ENCODE data around the gene PDE4D.
"Not testable (repeated sequence)": the region's sequence is repeated elsewhere in the genome, so short reads cannot be mapped to it uniquely, and the experiment has no call there.

PDE4D gene

DNA sequence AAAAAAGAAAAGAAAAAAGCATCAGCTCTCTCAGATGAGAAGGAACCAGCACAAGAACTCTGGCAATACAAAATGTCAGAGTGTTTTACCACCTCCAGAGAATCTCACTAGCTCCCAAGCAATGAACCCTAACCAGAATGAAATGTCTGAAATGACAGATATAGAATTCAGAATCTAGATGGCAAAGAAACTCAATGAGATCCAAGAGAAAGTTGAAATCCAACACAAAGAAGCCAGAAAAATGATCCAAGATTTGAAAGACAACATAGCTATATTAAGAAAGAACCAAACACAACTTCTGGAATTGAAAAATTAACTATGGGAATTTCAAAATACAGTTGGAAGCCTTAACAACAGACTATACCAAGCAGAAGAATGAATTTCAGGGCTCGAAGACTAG is 396.3 kb downstream of the PDE4D start:
- no peak for FAIRE-seq

DNA sequence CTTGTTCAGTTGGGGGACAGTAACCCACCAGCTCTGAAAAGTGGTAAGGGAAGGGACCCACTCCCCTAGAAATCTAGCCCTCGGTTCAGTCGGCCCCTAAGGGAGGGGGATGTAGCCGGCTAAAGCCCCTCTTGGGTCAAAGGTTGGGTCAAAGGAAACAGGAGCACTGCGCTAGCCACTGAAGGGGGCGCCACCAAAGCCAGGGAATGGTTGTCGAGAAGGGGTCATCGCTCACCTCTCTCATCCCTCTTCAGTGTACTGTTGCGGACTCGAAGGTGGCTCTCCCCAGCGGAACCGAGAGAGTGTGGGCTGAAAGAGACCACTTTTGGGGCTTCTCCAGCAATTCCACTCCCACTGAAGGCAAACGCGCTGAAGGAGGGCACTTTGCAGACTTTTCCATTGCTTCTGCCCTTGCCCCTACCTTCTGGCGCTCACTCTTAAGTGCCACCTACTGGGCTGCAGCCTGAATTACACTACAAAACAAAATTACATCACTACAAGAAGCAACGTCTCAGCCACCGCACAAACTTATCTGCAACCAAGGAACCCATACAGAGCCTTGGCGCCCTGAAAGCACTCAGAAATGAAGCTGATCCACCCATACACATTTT is 396.9 kb downstream of the PDE4D start:
- FAIRE-seq = no peak

DNA sequence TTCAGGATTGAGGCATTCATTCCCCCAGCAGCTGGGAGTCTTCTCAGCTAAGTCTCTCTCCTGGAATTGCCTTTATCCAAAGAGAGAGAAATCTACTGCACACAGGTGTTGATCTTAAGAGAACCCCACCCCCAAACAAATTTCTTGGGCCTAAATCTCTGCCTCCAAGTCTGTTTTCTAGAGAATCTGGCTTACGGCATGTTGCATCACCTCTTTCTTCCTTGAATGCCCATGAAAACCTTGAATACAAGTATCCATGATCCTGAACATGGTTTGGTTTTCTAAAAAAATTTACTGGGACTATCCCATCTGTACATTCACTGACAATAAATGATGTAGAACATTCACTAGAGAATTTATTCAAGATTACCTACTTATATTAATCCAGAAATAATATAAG is 401.6 kb downstream of the PDE4D start:
- no peak for FAIRE-seq

DNA sequence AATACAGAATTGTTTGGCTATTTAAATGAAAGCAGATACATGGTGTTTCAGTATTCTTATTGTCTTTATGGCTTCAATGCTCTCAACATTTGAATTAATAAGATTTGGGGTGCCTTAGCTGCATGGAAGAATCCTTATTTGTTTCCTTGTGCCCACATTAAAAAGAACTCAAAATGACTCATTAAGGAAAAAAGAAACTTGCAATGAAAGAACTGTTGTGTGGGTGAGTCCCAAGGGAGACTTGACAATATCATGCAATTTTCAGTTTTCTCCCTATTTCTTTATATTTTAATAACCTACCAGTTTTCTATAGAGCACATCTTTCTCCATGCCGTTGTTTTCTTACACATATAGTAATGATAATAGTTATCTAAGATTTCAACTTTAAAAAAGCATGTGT is 404.0 kb downstream of the PDE4D start:
- FAIRE-seq = no peak

DNA sequence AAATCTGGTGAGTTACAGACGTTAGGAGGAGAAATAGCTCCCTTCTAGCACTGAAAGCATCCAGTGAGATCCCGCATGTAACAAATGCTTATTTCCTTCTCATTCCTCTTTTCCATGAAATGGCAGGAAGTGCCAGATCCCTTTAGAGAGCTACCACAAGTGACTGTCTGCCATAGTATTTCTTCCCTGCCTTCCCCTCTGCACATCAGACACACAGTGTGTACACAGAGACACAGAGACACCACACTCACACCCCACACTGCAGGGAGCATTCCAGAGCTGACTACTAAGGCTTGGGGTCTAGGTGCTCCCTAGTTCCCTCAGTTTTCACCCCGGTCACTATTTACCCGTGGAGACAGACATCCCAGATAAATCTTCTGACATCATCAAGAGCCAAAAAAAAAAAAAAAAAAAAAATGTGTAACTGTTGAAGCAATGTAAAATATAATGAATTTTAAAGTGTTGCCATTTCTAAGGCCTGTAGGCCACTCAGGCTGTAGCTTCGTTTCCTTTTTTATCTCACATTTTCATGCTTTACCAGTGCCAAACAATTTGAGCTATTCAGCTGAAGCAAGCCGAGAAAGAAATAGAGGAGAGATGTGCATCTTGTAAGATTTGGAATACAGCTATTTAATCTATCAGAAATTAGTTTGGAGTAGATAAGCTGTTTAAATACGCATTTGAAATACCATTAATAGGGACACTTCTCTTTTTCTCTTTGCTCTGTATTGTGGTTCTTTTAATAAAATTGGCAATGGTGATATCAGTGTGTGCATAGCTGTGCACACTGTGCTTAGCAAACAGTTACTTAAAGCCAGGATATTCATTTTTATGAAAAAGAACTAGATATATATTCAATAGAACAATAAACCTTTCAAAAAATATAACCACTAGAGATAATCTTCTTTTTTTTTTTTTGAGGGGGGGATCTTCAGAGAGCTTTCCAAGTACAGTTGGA is 405.5 kb downstream of the PDE4D start:
- FAIRE-seq = no peak

DNA sequence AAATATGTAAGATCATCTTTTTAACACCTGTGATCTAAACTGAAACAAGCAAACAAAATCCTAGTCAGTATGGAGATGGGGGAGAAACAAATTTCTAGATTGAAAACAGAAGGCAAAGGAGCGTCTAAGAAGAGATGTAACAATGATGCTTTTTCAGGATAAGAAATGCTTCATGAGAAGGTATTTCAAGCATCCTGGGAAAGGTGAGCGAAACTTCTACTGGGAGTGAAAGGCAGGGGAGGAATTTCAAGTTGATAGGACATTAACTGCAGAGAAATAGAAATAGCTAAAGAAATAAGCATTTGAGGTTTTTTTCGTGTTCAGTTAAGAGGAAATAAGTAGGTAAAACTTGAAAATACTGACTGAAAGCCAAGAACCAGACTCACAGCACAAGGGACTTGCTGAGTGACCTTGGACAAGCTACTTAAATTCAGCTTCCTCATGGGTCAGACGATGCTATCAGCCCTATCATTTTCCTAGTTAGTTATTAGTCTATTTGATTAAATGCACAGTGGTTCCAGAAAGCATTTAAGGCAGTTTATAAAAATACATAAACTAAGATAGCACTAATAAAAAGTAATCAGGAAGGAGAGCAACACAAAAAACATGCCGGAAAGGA is 406.3 kb downstream of the PDE4D start:
- no peak for FAIRE-seq

DNA sequence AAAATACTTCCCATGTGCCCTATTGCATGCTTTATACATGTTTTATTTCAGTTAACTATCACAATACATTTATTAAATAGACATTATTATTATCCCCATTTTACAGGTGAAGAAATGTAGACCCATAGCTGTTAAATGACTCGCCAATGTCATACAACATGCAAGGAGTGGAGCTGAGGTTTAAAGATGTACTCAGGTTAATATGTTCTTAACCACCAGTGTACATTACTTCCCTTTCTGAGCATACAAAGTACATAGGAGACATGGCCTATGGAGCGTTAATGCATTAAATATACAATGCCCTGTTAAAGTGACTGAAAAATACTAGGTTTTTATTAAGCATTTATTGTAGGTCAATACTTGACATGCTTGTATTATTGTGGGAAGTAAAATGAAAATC is 407.0 kb downstream of the PDE4D start:
- no peak for FAIRE-seq

DNA sequence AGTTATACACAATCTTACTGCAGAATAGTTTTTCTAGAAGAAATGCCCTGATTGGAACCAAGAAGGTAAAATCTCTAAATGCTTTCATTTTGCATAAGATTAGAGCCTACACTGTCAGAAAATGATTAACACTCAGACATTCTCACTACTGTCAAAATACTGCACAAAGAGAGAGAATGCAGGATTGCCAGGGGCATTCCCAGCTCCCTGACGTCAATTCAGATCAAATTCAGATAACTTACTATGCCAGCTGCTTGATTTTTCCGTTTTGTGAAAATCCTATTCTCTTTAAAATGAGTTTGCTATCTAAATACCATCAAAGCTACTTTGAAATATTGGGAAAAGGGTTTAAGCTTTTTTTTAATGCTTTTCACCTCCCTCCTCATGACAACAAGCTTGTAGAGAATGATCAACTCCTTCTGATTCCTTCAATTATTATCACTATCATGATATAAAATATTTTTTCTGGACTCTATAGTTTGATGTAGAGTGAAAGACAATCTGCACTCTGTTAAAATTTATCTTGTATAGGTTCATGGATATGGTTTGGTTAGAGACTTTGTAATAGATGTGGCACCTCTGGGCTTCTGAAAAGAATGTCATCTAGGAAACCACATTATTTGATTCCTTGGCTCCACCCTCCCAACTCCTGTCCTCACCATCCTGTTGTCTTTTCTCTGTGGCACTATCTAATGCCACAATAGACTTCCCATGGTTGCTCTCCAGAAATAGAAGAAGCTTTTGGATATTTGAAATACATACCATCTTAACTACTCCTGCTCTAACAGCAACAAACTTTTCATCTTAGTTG is 407.7 kb downstream of the PDE4D start:
- FAIRE-seq = no peak

DNA sequence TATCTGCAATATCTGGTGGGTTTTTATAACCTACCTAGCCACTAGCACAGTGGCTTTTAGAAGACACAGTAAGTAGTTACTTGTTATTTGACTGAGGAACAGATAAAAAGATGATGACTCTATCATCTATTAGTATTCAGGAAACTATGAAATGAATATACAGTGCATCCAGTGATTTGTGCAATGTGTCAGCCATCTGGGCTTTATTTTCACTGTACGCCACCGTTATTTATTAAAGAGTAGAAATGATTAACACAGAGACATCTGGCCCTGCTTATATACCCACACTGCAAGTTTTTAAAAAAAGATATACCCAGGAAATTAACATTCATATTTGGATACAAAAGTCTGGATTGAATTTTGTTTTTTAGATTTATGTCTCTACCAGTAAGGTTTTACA is 408.4 kb downstream of the PDE4D start:
- FAIRE-seq = no peak

DNA sequence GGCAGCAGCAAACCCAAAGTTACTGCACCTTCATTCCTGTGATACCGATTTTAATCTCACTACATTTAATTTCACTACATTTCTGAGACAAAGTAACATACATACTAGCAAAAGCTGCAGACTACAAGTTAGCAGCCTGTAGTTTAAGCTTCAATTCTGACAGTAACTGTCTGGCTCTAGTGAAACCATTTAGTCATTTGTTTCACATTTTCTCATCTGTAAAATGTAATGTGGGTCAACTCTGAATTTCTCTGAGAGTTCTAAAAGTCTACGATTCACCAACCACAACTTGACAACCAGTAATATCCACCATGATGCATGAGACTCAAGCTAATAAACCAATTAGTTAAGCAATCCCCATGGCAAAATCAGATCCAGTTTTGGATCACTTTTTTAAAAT is 408.9 kb downstream of the PDE4D start:
- FAIRE-seq = no peak

DNA sequence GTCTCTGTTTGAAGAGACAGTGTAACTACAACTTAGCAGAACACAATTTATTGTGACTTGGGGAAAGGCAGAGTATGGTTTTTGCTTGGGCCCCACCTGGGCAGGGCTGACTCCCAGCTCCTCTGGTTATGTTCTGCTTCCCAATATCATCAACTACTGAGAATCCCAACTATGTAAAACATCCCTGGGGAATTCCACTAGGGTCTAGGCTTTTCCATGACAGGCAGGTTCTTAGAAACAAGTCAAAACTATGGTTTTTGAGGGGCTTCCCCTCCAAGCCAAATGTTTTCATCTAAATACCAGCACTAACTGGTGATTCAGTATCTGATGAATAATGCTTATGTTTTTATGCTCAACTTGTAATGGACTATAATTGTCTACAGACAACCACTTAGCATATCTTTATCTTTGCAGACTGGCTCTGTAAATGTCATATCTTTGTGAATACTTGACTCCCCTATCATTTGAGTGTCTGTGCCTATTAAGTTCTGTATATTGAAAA is 409.5 kb downstream of the PDE4D start:
- FAIRE-seq = no peak

DNA sequence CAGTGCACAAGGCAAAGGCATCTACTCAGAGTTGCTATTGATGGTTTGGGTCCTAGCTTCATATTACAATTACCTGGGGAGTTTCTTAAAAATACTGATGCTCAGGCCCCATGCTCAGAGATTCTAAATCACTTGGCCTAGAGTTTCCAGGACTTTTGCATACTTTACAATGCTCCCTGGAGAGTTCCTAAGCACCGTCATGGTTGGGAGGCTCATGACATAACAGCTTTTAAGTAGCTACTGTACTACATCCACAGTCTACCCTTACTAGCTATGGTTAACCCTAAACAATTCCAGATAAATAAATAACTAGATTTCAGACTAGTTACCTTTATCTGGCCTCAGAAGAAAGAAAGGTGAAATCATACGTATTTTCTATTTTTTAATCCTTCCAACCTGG is 414.4 kb downstream of the PDE4D start:
- FAIRE-seq = no peak

DNA sequence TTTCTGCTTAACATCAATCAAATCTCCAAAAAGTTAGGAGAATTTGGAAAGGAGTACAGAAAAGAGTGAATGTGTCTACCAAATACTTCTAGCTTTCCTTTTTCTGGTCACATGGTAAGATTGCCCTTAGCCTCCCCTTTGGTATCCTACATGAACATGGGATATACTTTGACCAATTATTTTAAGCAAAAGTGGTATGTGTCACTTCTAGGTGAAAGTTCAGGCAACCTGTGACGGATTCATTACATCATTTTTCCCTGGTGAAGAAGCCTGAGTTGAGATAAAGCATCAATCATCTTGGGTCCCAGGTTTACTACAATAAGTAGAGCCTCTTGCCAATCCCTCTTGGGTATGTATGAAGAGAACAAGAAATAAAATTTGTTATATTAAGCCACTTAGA is 419.2 kb downstream of the PDE4D start:
- no peak for FAIRE-seq

DNA sequence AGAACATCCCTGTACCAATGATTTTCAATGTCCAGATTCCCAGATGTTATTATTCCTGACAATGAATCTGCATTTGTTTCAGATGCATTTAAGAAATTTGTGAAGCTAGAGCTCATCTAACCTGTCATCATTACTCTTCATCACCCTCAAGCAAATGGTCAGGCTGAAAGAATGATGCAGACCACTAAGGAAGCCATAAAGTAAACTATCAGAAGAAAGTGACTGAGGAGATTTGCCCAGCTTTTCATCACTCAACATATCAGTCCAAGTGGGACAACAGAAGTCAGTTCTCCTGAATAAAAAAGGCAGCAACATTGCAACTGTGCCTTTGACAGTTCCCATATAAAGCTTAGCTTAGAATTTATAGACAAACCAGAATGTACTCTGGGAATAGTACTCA is 419.9 kb downstream of the PDE4D start:
- FAIRE-seq = no peak

DNA sequence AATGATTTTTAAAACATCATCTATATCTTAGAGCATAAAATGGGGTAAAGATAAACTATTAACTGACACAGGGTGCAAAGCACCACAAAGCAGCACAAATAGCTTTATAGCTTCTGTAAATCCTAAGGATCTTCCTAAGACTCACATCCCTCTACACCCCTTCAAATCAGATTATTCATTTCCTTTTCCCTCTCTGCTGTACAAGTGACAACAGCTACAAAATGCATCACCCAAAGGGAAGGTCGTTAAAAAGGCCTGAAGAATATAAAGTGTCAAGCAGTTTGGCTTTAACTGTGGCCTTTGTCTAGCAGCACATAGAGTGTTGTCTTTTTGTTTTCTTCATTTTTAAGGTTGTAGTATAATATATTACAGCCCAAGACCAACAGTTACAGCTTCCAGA is 422.1 kb downstream of the PDE4D start:
- no peak for FAIRE-seq

DNA sequence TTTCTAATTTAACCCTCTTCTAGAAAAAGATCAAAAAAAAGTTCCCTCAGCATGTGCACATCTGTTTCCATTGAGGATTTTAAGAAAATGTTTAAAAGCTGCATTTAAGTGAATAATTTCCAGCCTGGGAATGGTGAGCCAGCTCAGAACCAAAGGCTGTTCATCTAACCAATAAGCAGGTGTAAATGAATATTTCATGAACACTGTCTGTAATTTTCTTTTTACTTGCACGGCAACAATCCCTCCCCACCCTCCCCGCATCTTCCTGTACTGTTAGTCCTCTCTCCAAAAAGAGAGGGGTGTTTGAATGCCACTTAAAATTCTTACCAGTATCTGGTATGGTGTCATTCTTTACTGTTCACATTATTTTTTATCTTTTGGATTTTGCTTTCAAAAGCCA is 425.6 kb downstream of the PDE4D start:
- no peak for FAIRE-seq

DNA sequence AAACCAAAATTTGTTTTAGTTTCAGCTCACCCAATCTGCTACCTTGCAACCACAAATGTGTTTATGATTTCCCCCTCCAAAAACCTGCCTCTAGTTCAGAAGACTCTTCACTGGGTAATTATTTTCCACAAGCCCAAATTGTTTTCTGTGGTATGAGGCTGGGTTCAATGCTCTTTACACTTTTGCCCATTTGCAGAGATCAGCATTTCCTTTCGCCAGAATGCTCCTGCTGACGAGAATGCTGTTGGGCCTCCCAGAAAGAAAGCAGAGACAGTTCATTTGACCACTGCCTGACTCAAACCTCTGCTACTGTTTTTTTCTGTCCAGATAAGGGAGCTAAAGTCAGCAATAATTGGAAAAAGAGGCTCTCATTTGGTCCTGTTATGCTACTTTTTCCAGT is 427.3 kb downstream of the PDE4D start:
- FAIRE-seq = no peak

DNA sequence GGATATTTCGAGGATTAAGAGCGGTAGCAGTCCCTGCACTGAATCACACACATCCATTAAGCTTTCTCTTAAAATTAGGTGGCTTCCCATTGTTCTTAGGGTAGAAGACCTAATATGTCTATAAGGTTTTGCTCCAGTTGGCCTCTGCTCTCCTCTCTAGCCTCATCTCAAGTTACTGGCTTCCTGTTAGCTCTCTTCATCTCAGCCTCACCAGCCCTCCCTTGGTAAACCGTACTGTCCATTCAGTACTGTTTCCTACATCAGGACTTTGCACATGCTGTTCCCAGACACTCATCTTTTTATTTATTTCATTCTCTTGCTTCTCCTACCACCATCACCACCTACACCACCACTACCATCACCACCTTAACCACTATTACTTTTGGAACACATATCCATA is 428.6 kb downstream of the PDE4D start:
- FAIRE-seq = no peak

DNA sequence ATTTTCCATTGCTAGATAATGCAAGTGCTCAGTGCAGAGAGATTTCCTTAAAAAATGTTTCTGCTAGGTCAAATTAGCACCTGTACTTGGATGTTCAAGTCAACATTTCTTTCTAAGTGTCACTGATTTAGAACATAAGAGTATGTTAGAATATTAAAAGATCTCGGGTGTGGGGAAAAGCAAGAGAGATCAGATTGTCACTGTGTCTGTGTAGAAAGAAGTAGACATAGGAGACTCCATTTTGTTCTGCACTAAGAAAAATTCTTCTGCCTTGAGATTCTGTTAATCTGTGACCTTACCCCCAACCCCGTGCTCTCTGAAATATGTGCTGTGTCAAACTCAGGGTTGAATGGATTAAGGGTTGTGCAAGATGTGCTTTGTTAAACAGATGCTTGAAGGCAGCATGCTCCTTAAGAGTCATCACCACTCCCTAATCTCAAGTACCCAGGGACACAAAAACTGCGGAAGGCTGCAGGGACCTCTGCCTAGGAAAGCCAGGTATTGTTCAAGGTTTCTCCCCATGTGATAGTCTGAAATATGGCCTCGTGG is 429.8 kb downstream of the PDE4D start:
- FAIRE-seq = not testable (repeated sequence)

DNA sequence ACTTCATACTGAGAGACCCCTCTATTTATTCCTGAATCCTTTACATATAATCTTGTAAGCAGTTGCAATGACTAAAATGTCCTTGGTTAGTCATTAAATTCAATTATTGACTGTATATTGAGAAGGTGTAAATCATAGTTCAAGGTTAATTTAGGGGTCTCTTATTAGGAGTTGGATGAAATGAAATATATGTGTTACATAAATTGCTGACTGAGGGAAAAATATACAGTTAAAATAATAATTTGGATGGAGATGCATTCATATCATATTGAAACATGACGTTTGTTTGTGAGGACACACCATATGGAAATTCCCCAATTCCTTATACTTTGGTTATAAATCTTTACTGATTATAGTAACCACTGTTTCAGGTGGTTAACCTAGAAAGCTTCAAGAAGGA is 430.6 kb downstream of the PDE4D start:
- FAIRE-seq = no peak

DNA sequence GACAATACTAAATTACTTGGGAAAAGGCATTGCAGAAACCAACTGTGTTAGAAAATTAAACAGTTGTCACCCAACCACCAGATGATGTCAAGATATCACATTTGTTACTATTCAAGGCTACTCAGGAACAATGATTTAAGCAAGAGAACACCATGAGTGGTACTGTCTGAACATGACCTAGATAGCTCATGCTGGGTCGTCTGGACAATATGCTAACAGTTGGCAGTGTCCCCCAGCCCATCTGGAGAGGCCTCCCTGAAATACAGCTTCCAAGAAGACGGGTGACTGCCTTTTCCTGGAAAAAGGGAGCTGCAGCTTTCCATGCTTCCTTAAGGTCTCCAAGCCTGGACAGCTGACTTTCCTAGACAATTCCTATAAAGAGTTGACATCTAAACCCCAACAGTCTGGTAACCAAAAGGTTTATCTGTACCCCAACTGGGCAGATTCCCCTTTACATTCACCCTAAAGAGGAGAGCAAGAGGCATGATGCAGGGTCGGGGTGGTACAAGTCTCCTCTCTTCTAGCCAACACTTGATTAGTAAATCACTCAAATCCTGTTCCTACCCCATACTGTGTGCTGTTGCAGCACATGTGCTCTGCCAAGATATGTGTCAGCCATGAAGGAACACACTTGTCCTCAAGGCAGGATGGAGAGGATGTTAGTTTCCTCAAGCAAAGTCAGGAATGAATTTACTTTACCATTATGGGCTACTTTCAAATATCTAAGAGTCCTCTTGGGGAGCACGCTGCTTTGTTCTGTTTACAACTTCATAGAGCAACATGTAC is 433.0 kb downstream of the PDE4D start:
- no peak for FAIRE-seq
